Measurements from ENCODE around the gene ZNF132.

ZNF132 gene

GRCh38 chr19:58398545-58398944 is 41.4 kb downstream of the ZNF132 start:
- no peak for DNase-seq (ENCODE audit: low read depth)
- H3K4me3 ChIP-seq (ENCODE audit: low read length): no peak overlapping the region
- no peak for TF ChIP-seq CTCF (conservative IDR thresholded peaks at IDR 0.05; ENCODE audit: low read length)

GRCh38 chr19:58398087-58398486 is 41.9 kb downstream of the ZNF132 start:
- no peak for DNase-seq (ENCODE audit: low read depth)
- TF ChIP-seq CTCF (conservative IDR thresholded peaks at IDR 0.05; ENCODE audit: low read length): no peak
- H3K4me3 ChIP-seq (ENCODE audit: low read length): no peak overlapping the region

DNA sequence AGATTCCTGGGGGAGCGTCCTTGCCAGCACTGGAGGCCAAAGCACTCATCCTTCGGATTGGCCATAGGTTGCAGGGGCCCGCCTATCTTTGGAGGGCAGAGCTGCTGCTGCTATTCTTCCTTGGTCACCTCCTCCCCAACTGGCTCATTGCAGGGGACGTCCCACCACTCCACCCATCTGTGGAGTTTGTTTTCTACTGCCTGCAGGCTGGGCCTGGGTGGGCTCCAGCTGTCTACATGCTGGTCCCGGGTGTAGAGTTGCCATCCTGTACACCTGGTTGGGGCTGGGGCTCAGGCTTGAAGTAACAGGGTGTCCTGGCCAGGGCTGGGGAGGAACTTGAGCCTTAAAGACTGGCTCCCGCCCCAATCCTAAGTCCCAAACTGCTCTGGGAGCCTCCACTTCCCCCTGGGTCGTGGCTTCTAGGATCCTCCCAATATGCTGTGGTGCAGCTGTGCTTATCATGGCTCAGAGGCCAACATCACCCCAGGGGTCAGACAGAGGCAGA is 42.4 kb downstream of the ZNF132 start:
- no peak for DNase-seq (ENCODE audit: low read depth)
- no peak for TF ChIP-seq CTCF (conservative IDR thresholded peaks at IDR 0.05; ENCODE audit: low read length)
- no peak overlapping the region for H3K4me3 ChIP-seq (ENCODE audit: low read length)

GRCh38 chr19:58396691-58397532 is 43.0 kb downstream of the ZNF132 start:
- TF ChIP-seq CTCF (conservative IDR thresholded peaks at IDR 0.05; ENCODE audit: low read length): no peak
- DNase-seq (ENCODE audit: low read depth): no peak
- no peak overlapping the region for H3K4me3 ChIP-seq (ENCODE audit: low read length)

DNA sequence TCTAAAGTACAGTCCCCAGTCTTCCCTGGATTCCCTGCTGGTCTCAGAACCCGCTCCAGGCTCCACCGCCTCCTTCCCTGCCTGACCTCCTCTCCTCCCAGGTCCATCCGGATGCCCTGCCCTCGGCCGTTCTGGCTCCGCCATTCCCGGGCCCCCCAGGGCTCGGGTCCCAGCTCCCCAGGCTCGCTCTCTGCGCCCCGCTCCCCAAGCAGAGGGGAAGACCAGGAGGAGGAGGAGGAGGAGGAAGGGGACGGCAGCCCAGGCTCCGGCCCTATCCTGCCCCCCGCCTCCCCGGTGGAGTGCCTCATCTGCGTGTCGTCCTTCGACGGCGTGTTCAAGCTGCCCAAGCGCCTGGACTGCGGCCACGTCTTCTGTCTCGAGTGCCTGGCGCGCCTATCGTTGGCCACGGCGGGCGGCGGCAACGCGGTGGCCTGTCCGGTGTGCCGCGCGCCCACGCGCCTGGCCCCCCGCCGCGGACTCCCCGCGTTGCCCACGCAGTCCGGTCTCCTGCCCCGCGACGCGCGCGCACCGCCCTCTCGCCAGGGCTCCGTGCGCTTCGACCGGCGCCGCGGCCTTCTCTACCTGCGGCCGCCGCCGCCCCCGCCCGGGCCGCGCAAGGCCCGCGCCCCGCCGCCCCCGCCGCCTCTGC is 43.9 kb downstream of the ZNF132 start:
- no peak overlapping the region for H3K4me3 ChIP-seq (ENCODE audit: low read length)
- DNase-seq (ENCODE audit: low read depth): no peak
- no peak for TF ChIP-seq CTCF (conservative IDR thresholded peaks at IDR 0.05; ENCODE audit: low read length)

DNA sequence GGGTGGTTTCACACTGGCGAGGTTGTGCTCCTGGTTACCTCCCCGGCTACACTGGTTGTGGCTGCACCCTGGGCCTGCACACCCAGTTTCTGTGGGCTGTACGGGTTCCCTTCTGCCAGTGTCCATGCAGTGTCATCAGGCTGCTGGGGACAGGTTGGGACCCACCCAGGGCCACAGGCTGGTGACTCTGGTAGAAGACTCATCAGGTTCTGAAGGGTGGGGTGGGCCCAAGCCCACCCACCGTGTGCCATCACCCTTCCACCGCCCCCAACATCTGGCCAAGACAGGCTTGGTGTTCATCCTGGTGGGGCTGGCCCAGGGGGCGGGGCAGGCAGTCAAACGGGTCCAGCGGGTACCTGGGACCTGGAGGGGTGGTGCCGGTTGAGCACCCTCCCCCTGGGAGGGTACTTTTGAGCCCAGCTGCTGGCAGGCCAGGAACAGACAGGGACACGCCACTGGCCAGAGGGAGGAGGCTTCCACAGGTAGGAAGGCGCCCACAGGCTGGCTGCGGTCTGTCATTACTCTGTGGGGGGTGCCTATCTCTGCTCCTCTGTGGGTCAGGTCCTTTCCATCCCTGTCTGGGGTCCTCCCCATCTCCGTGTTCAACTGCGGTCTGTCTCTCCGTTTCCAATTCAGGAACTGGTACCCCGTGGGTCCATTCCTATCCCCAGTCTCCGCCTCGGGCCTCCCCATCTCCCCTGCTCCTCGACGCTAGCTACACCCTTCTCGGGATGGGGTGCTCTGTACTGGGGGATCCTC is 44.6 kb downstream of the ZNF132 start, which contains the start of gene RNF225:
RNF225 (plus strand) TSS at position 437 of the 759 bp plus-strand sequence. CDS start 434 bp downstream, outside the sequence.
- no peak within 1 kb of the TSS for H3K4me3 ChIP-seq (ENCODE audit: low read length)
- no peak for DNase-seq (ENCODE audit: low read depth)
- no peak for TF ChIP-seq CTCF (conservative IDR thresholded peaks at IDR 0.05; ENCODE audit: low read length)

Measured in AG10803 (cell line).